ENCODE results near the gene CIAO2A.

Gene CIAO2A

GRCh38 chr15:64093627-64094417 lies at the start of gene CIAO2A:
Gene CIAO2A, minus strand, starts transcription at chr15:64093838. Its CDS starts 70 bp downstream, at chr15:64093768.
- H3K9me3 ChIP-seq (ENCODE audit: control insufficient read depth, low read length) = no peaks in the 10 kb centered on the region
- H3K4me1 ChIP-seq (ENCODE audit: control insufficient read depth, insufficient read depth, low read length) = peaks cover 40% of the 10 kb centered on the region
- peak; percentile 99 for DNase-seq (ENCODE audit: low read depth)
- peaks cover 3% of the 10 kb centered on the region for H3K36me3 ChIP-seq (ENCODE audit: control insufficient read depth, insufficient read depth, low read length, severe bottlenecking)
- peak within 1 kb of the TSS; percentile 94 for H3K4me3 ChIP-seq (ENCODE audit: low read length)
- H3K9ac ChIP-seq (ENCODE audit: low read length) = peak within 1 kb of the TSS; percentile 85
- H3K27me3 ChIP-seq (replicated peaks; ENCODE audit: control insufficient read depth, insufficient read depth, low read length) = no peaks in the 10 kb centered on the region

GRCh38 chr15:64143276-64143675 lies 49.6 kb upstream of the CIAO2A start:
- H3K27me3 ChIP-seq (replicated peaks; ENCODE audit: control insufficient read depth, insufficient read depth, low read length) = no peaks in the 10 kb centered on the region
- peaks cover 54% of the 10 kb centered on the region for H3K36me3 ChIP-seq (ENCODE audit: control insufficient read depth, insufficient read depth, low read length, severe bottlenecking)
- H3K4me1 ChIP-seq (ENCODE audit: control insufficient read depth, insufficient read depth, low read length) = no peaks in the 10 kb centered on the region
- no peak overlapping the region for H3K9ac ChIP-seq (ENCODE audit: low read length)
- DNase-seq (ENCODE audit: low read depth) = no peak
- H3K9me3 ChIP-seq (ENCODE audit: control insufficient read depth, low read length) = no peaks in the 10 kb centered on the region
- no peak overlapping the region for H3K4me3 ChIP-seq (ENCODE audit: low read length)

- Histone ChIP-seq H3K4me3 (ENCODE audit: low read length) (no peak overlapping the region), H3K27me3 (replicated peaks; ENCODE audit: control insufficient read depth, insufficient read depth, low read length) (no peaks in the 10 kb centered on the region), H3K9me3 (ENCODE audit: control insufficient read depth, low read length) (no peaks in the 10 kb centered on the region), H3K9ac (ENCODE audit: low read length) (no peak overlapping the region), H3K36me3 (ENCODE audit: control insufficient read depth, insufficient read depth, low read length, severe bottlenecking) (peaks cover 68% of the 10 kb centered on the region), H3K4me1 (ENCODE audit: control insufficient read depth, insufficient read depth, low read length) (no peaks in the 10 kb centered on the region)
- no peak for DNase-seq (ENCODE audit: low read depth)
Observed at GRCh38 chr15:64141798-64142512, 48.3 kb upstream of the CIAO2A start.

GRCh38 chr15:64138331-64138941 lies 44.8 kb upstream of the CIAO2A start:
- no peak for DNase-seq (ENCODE audit: low read depth)
- Histone ChIP-seq H3K36me3 (ENCODE audit: control insufficient read depth, insufficient read depth, low read length, severe bottlenecking) (peaks cover 76% of the 10 kb centered on the region), H3K4me3 (ENCODE audit: low read length) (no peak overlapping the region)

GRCh38 chr15:64137226-64137833 lies 43.7 kb upstream of the CIAO2A start:
- H3K36me3 ChIP-seq (ENCODE audit: control insufficient read depth, insufficient read depth, low read length, severe bottlenecking) = peaks cover 73% of the 10 kb centered on the region
- no peak for DNase-seq (ENCODE audit: low read depth)

More at GRCh38 chr15:64138331-64138941, 44.8 kb upstream of the CIAO2A start:
- Histone ChIP-seq H3K9ac (ENCODE audit: low read length) (no peak overlapping the region), H3K27me3 (replicated peaks; ENCODE audit: control insufficient read depth, insufficient read depth, low read length) (no peaks in the 10 kb centered on the region), H3K9me3 (ENCODE audit: control insufficient read depth, low read length) (no peaks in the 10 kb centered on the region), H3K4me1 (ENCODE audit: control insufficient read depth, insufficient read depth, low read length) (peaks cover 11% of the 10 kb centered on the region)

GRCh38 chr15:64136347-64136746 lies 42.7 kb upstream of the CIAO2A start:
- Histone ChIP-seq H3K9ac (ENCODE audit: low read length) (no peak overlapping the region), H3K9me3 (ENCODE audit: control insufficient read depth, low read length) (no peaks in the 10 kb centered on the region), H3K27me3 (replicated peaks; ENCODE audit: control insufficient read depth, insufficient read depth, low read length) (no peaks in the 10 kb centered on the region), H3K36me3 (ENCODE audit: control insufficient read depth, insufficient read depth, low read length, severe bottlenecking) (peaks cover 74% of the 10 kb centered on the region), H3K4me1 (ENCODE audit: control insufficient read depth, insufficient read depth, low read length) (peaks cover 11% of the 10 kb centered on the region), H3K4me3 (ENCODE audit: low read length) (no peak overlapping the region)
- DNase-seq (ENCODE audit: low read depth) = no peak

More at GRCh38 chr15:64137226-64137833, 43.7 kb upstream of the CIAO2A start:
- no peaks in the 10 kb centered on the region for H3K9me3 ChIP-seq (ENCODE audit: control insufficient read depth, low read length)
- H3K4me1 ChIP-seq (ENCODE audit: control insufficient read depth, insufficient read depth, low read length) = peaks cover 11% of the 10 kb centered on the region
- no peak overlapping the region for H3K4me3 ChIP-seq (ENCODE audit: low read length)
- no peak overlapping the region for H3K9ac ChIP-seq (ENCODE audit: low read length)
- H3K27me3 ChIP-seq (replicated peaks; ENCODE audit: control insufficient read depth, insufficient read depth, low read length) = no peaks in the 10 kb centered on the region

- H3K9me3 ChIP-seq (ENCODE audit: control insufficient read depth, low read length) = no peaks in the 10 kb centered on the region
- no peak overlapping the region for H3K9ac ChIP-seq (ENCODE audit: low read length)
- H3K36me3 ChIP-seq (ENCODE audit: control insufficient read depth, insufficient read depth, low read length, severe bottlenecking) = peaks cover 87% of the 10 kb centered on the region
- peaks cover 11% of the 10 kb centered on the region for H3K4me1 ChIP-seq (ENCODE audit: control insufficient read depth, insufficient read depth, low read length)
- DNase-seq (ENCODE audit: low read depth) = no peak
- H3K4me3 ChIP-seq (ENCODE audit: low read length) = no peak overlapping the region
- H3K27me3 ChIP-seq (replicated peaks; ENCODE audit: control insufficient read depth, insufficient read depth, low read length) = no peaks in the 10 kb centered on the region
Observed at GRCh38 chr15:64134345-64134829, 40.7 kb upstream of the CIAO2A start.

GRCh38 chr15:64133623-64134344 lies 40.1 kb upstream of the CIAO2A start:
- H3K4me3 ChIP-seq (ENCODE audit: low read length) = no peak overlapping the region
- peaks cover 11% of the 10 kb centered on the region for H3K4me1 ChIP-seq (ENCODE audit: control insufficient read depth, insufficient read depth, low read length)
- H3K27me3 ChIP-seq (replicated peaks; ENCODE audit: control insufficient read depth, insufficient read depth, low read length) = no peaks in the 10 kb centered on the region
- H3K9me3 ChIP-seq (ENCODE audit: control insufficient read depth, low read length) = no peaks in the 10 kb centered on the region
- peaks cover 89% of the 10 kb centered on the region for H3K36me3 ChIP-seq (ENCODE audit: control insufficient read depth, insufficient read depth, low read length, severe bottlenecking)
- H3K9ac ChIP-seq (ENCODE audit: low read length) = no peak overlapping the region
- no peak for DNase-seq (ENCODE audit: low read depth)

- no peak overlapping the region for H3K4me3 ChIP-seq (ENCODE audit: low read length)
- peaks cover 89% of the 10 kb centered on the region for H3K36me3 ChIP-seq (ENCODE audit: control insufficient read depth, insufficient read depth, low read length, severe bottlenecking)
- H3K9me3 ChIP-seq (ENCODE audit: control insufficient read depth, low read length) = no peaks in the 10 kb centered on the region
- H3K9ac ChIP-seq (ENCODE audit: low read length) = no peak overlapping the region
- no peak for DNase-seq (ENCODE audit: low read depth)
- H3K4me1 ChIP-seq (ENCODE audit: control insufficient read depth, insufficient read depth, low read length) = peaks cover 11% of the 10 kb centered on the region
- H3K27me3 ChIP-seq (replicated peaks; ENCODE audit: control insufficient read depth, insufficient read depth, low read length) = no peaks in the 10 kb centered on the region
Observed at GRCh38 chr15:64132217-64132616, 38.6 kb upstream of the CIAO2A start.

GRCh38 chr15:64131547-64131946 lies 37.9 kb upstream of the CIAO2A start:
- H3K36me3 ChIP-seq (ENCODE audit: control insufficient read depth, insufficient read depth, low read length, severe bottlenecking) = peaks cover 89% of the 10 kb centered on the region
- H3K9me3 ChIP-seq (ENCODE audit: control insufficient read depth, low read length) = no peaks in the 10 kb centered on the region
- H3K27me3 ChIP-seq (replicated peaks; ENCODE audit: control insufficient read depth, insufficient read depth, low read length) = no peaks in the 10 kb centered on the region
- H3K4me1 ChIP-seq (ENCODE audit: control insufficient read depth, insufficient read depth, low read length) = peaks cover 11% of the 10 kb centered on the region
- DNase-seq (ENCODE audit: low read depth) = no peak
- no peak overlapping the region for H3K9ac ChIP-seq (ENCODE audit: low read length)
- no peak overlapping the region for H3K4me3 ChIP-seq (ENCODE audit: low read length)
